Transverse colon (tissue), 4 donors: ENCODE results near the gene AGPAT4. TPM values are rescaled to one million over a fixed set of nuclear protein-coding genes. Genes with fewer than 3 reads are reported as not detected.

Experiments
- DNase-seq: peaks from one replicate; pipeline ENCODE4 v3.0.0-alpha.2; 2019
- H3K27ac ChIP-seq, 4 donors: fragments of 200-600 bp; sonication (generic); 2 replicates each; pipeline ENCODE4 v1.5.1; 2016 to 2018; ENCODE audit warnings: inconsistent platforms in 4 of 4
- H3K27me3 ChIP-seq: fragments of 200-600 bp; sonication (generic); 2 replicates; pipeline ENCODE4 v1.5.1; 2017; ENCODE audit warnings: inconsistent platforms
- H3K36me3 ChIP-seq, 4 donors: fragments of 200-600 bp; sonication (generic); 2 replicates each; pipeline ENCODE4 v1.5.1; 2017 to 2019; ENCODE audit warnings: inconsistent platforms in 4 of 4
- H3K4me1 ChIP-seq, 4 donors: fragments of 200-600 bp; sonication (generic); 2 replicates each; pipeline ENCODE4 v1.5.1; 2017 to 2020; ENCODE audit warnings: inconsistent platforms in 4 of 4
- H3K4me3 ChIP-seq, 4 donors: fragments of 200-600 bp; sonication (generic); 1 replicate in 1 of 4; 2 replicates in 3 of 4; pipeline versions ENCODE4 v1.5.1 to v1.6.1; 2017 to 2019; ENCODE audit warnings: inconsistent platforms in 4 of 4
- H3K9me3 ChIP-seq, 2 donors: fragments of 200-600 bp; sonication (generic); 2 replicates each; pipeline ENCODE4 v1.5.1; 2017 to 2019; ENCODE audit warnings: inconsistent platforms in 2 of 2
- CTCF ChIP-seq, 5 experiments: fragments of 200-600 bp in 3 of 5; fragments of 450-650 bp in 2 of 5; sonication (generic) in 3 of 5; IDR thresholded peaks; 1 replicate in 2 of 5; 2 replicates in 3 of 5; pipeline ENCODE4 v1.5.1; 2016 to 2017; ENCODE audit warnings: antibody characterized with exemption in 5 of 5, inconsistent platforms in 3 of 5, mild to moderate bottlenecking in 2 of 5, moderate library complexity in 1 of 5
- EP300 ChIP-seq: sonication (generic); formaldehyde crosslinking; IDR thresholded peaks from one replicate; pipeline ENCODE4 v1.6.1; 2017; ENCODE audit warnings: antibody characterized with exemption, low read depth
- POLR2A ChIP-seq: fragments of 450-650 bp; IDR thresholded peaks from one replicate; pipeline ENCODE4 v1.6.1; 2016; ENCODE audit warnings: antibody characterized with exemption, mild to moderate bottlenecking, moderate library complexity
- POLR2AphosphoS5 ChIP-seq, 3 donors: sonication (generic); formaldehyde crosslinking; IDR thresholded peaks; one replicate each; pipeline ENCODE4 v1.6.1; 2016; ENCODE audit warnings: antibody characterized with exemption in 3 of 3
- WGBS, 2 donors: methylation state at CpG; one replicate each; pipeline ENCODE4 v1.1.5; 2018; ENCODE audit warnings: low coverage in 1 of 2; 5-methylcytosine and 5-hydroxymethylcytosine counted together
- in situ Hi-C, 4 donors: fragments of 200-750 bp; cut with MboI; loops; one replicate each; pipeline versions ENCODE4 v1.15.0 to v1.15.1; 2017; ENCODE audit warnings: low sequenced_read_pairs in 3 of 4, low pct_ligation_motif_present in 1 of 4, low pct_unique_long_range_greater_than_20kb in 1 of 4
- intact Hi-C: fragments of 100-400 bp; cut with DNase I; formaldehyde crosslinking; loops from one replicate; pipeline ENCODE4 v1.15.1; 2023; ENCODE audit warnings: low total_unique reads
- total RNA-seq, 4 donors: library from RNA; depleted of rRNA; stranded (reverse); fragments of >200 nt; gene quantifications; one replicate each; pipeline ENCODE4 v1.1.0, GENCODE V29; 2016

Gene AGPAT4
- total RNA-seq, 4 donors from 2014 or later: 2.2 to 6.4 (median 4.4) TPM

- Histone ChIP-seq H3K9me3 (no peaks in the 10 kb centered on the region), H3K27me3 (no peaks in the 10 kb centered on the region), H3K4me1 (peaks cover 0 to 27% (median 9%) of the 10 kb centered on the region in 4 donors), H3K27ac (no peak overlapping the region), H3K36me3 (no peaks in the 10 kb centered on the region), H3K4me3 (no peak overlapping the region)
- in situ Hi-C loops (no loop called here), intact Hi-C loops (no loop called here)
- 81 to 87% methylated on average over 6 to 9 of the region's 9 CpGs for WGBS, 2 donors
- DNase-seq: no peak
- TF ChIP-seq CTCF (IDR thresholded peaks at IDR 0.05) (no peak), EP300 (no peak), POLR2AphosphoS5 (IDR thresholded peaks at IDR 0.05) (no peak), POLR2A (no peak)
Observed at GRCh38 chr6:161232010-161232409, 41.9 kb downstream of the AGPAT4 start.

GRCh38 chr6:161230339-161230738 is 43.5 kb downstream of the AGPAT4 start:
- Histone ChIP-seq H3K9me3 (no peaks in the 10 kb centered on the region), H3K27me3 (no peaks in the 10 kb centered on the region), H3K36me3 (no peaks in the 10 kb centered on the region), H3K27ac (no peak overlapping the region), H3K4me1 (peaks cover 0 to 25% (median 6%) of the 10 kb centered on the region in 4 donors), H3K4me3 (no peak overlapping the region)
- in situ Hi-C loops (no loop called here), intact Hi-C loops (no loop called here)
- 91 to 96% methylated on average over 2 of the region's 2 CpGs for WGBS, 2 donors
- TF ChIP-seq EP300: no peak
- no peak for TF ChIP-seq POLR2A
- TF ChIP-seq POLR2AphosphoS5 (IDR thresholded peaks at IDR 0.05): no peak
- no peak for TF ChIP-seq CTCF (IDR thresholded peaks at IDR 0.05)
- DNase-seq: no peak

GRCh38 chr6:161228921-161229591 is 44.8 kb downstream of the AGPAT4 start:
- peak overlapping the region; percentile 58 to 80 (median 72) for H3K27ac ChIP-seq
- H3K36me3 ChIP-seq: no peaks in the 10 kb centered on the region
- in situ Hi-C loops (no loop called here), intact Hi-C loops (no loop called here)
- no peaks in the 10 kb centered on the region for H3K9me3 ChIP-seq
- 44 to 48% methylated on average over 6 to 7 of the region's 7 CpGs for WGBS, 2 donors
- no peaks in the 10 kb centered on the region for H3K27me3 ChIP-seq
- no peak for DNase-seq
- H3K4me1 ChIP-seq: peaks cover 0 to 17% (median 4%) of the 10 kb centered on the region in 4 donors
- no peak overlapping the region for H3K4me3 ChIP-seq
- TF ChIP-seq POLR2A (no peak), CTCF (IDR thresholded peaks at IDR 0.05) (no peak), POLR2AphosphoS5 (IDR thresholded peaks at IDR 0.05) (no peak), EP300 (no peak)

- 90 to 91% methylated on average over 2 to 6 of the region's 6 CpGs for WGBS, 2 donors
- Histone ChIP-seq H3K9me3 (no peaks in the 10 kb centered on the region), H3K27ac (peak overlapping the region in 3 of 4 donors; percentile 70 to 80 (median 75)), H3K4me3 (no peak overlapping the region), H3K36me3 (no peaks in the 10 kb centered on the region), H3K4me1 (peaks cover 0 to 16% (median 4%) of the 10 kb centered on the region in 4 donors), H3K27me3 (no peaks in the 10 kb centered on the region)
- intact Hi-C loops: no loop called here
- in situ Hi-C loops: no loop called here
- TF ChIP-seq POLR2AphosphoS5 (IDR thresholded peaks at IDR 0.05) (no peak), EP300 (no peak), CTCF (IDR thresholded peaks at IDR 0.05) (no peak), POLR2A (no peak)
- no peak for DNase-seq
Observed at GRCh38 chr6:161228096-161228495, 45.8 kb downstream of the AGPAT4 start.
